HCT116 (cell line): ENCODE results near the gene EFHD1. TPM values are rescaled to one million over a fixed set of nuclear protein-coding genes. Genes with fewer than 3 reads are reported as not detected.

ENCODE experiments used
- ATAC-seq: fragments of 200-7000 bp; cut with Tn5 transposase; 2 replicates; pipeline ENCODE4 v1.9.1; 2020; ENCODE audit warnings: mild to moderate bottlenecking, moderate library complexity
- BruUV-seq: library from RNA; stranded (reverse); fragments of 400-500 nt; replicated peaks from 2 replicates; lab custom pipeline; 2021; lab: Mats Ljungman, UMichigan
- CTCF ChIA-PET: fragments of 300-600 bp; sonication (Branson Sonifier 250); formaldehyde crosslinking; loops from one replicate; lab custom pipeline; 2021; ENCODE audit warnings: antibody characterized with exemption; lab: Charles Lee
- POLR2A ChIA-PET: fragments of 300-600, 350-600 bp; sonication (Branson Sonifier 250); formaldehyde crosslinking; loops from one replicate; lab custom pipeline; 2021; ENCODE audit warnings: antibody characterized with exemption; lab: Charles Lee
- RAD21 ChIA-PET, 2 experiments: fragments of 300-600 bp; sonication (Branson Sonifier 250); formaldehyde crosslinking; loops; one replicate each; lab custom pipeline; 2023; ENCODE audit warnings: low total read pairs in 2 of 2; ENCODE audit not compliant: uncharacterized antibody in 2 of 2, unreplicated experiment in 2 of 2, low non-redundant PET in 1 of 2; lab: Charles Lee
- DNase-seq: peaks from one replicate; pipeline ENCODE4 v3.0.0-alpha.2; 2010; ENCODE audit warnings: low read depth, low spot score
- H2AFZ ChIP-seq: fragments of 200-600 bp; shearing (Covaris generic), sonication (generic); 2 replicates; pipeline ENCODE4 v1.6.1; 2017; ENCODE audit warnings: low read depth, mixed run types, mixed read lengths, antibody characterized with exemption, low read length; ENCODE audit not compliant: poor library complexity, severe bottlenecking
- H3K27ac ChIP-seq: 2 replicates; pipeline ENCODE4 v1.5.1; 2012; ENCODE audit warnings: low read depth, low read length
- H3K27me3 ChIP-seq: fragments of 200-600 bp; sonication (generic); 2 replicates; pipeline ENCODE4 v1.6.1; 2016; ENCODE audit warnings: mixed run types, low read length, mixed read lengths; ENCODE audit not compliant: insufficient read depth
- H3K36me3 ChIP-seq, 2 experiments: fragments of 200-500 bp in 1 of 2; fragments of 200-600 bp in 1 of 2; sonication (Bioruptor generic) in 1 of 2; sonication (generic) in 1 of 2; 2 replicates each; pipeline versions ENCODE4 v1.5.1 to v1.6.1; 2014 to 2016; ENCODE audit warnings: low read length in 2 of 2, inconsistent platforms in 1 of 2, mixed read lengths in 1 of 2, mixed run types in 1 of 2; ENCODE audit not compliant: insufficient read depth in 2 of 2, control insufficient read depth in 1 of 2
- H3K4me1 ChIP-seq, 2 experiments: fragments of 200-600 bp in 1 of 2; sonication (generic) in 1 of 2; 2 replicates each; pipeline versions ENCODE4 v1.5.1 to v1.6.1; 2012 to 2017; ENCODE audit warnings: low read length in 2 of 2, inconsistent platforms in 1 of 2, mild to moderate bottlenecking in 1 of 2, mixed read lengths in 1 of 2, mixed run types in 1 of 2, moderate library complexity in 1 of 2; ENCODE audit not compliant: insufficient read depth in 2 of 2, control insufficient read depth in 1 of 2
- H3K4me2 ChIP-seq: fragments of 200-600 bp; sonication (generic); 2 replicates; pipeline ENCODE4 v1.6.1; 2017; ENCODE audit warnings: mixed run types, low read length, mixed read lengths
- H3K4me3 ChIP-seq, 2 experiments: fragments of 200-600 bp in 1 of 2; sonication (generic) in 1 of 2; replicated peaks in 1 of 2; 2 replicates each; pipeline ENCODE4 v1.5.1; 2011 to 2016; ENCODE audit warnings: low read length in 2 of 2, control low read depth in 1 of 2, low read depth in 1 of 2, mild to moderate bottlenecking in 1 of 2, mixed read lengths in 1 of 2, mixed run types in 1 of 2
- H3K79me2 ChIP-seq: fragments of 200-600 bp; sonication (generic); 2 replicates; pipeline ENCODE4 v1.6.1; 2017; ENCODE audit warnings: mild to moderate bottlenecking, mixed run types, low read length, moderate library complexity, mixed read lengths; ENCODE audit not compliant: insufficient read depth
- H3K9ac ChIP-seq: fragments of 200-600 bp; sonication (generic); 2 replicates; pipeline ENCODE4 v1.6.1; 2016; ENCODE audit warnings: low read length, mixed read lengths
- H3K9me2 ChIP-seq: fragments of 200-600 bp; sonication (generic), shearing (Covaris generic); 2 replicates; pipeline ENCODE4 v1.6.1; 2017; ENCODE audit warnings: mixed run types, mild to moderate bottlenecking, moderate library complexity; ENCODE audit not compliant: insufficient read depth
- H3K9me3 ChIP-seq, 2 experiments: fragments of 200-500 bp in 1 of 2; fragments of 200-600 bp in 1 of 2; sonication (Bioruptor generic) in 1 of 2; sonication (generic) in 1 of 2; 2 replicates each; pipeline ENCODE4 v1.6.1; 2014 to 2017; ENCODE audit warnings: low read length in 2 of 2, mixed read lengths in 2 of 2, inconsistent platforms in 1 of 2, low read depth in 1 of 2, mild to moderate bottlenecking in 1 of 2, mixed run types in 1 of 2, moderate library complexity in 1 of 2; ENCODE audit not compliant: control insufficient read depth in 1 of 2, insufficient read depth in 1 of 2
- H4K20me1 ChIP-seq: fragments of 200-600 bp; sonication (generic), shearing (Covaris generic); 2 replicates; pipeline ENCODE4 v1.6.1; 2017; ENCODE audit warnings: mixed run types, mild to moderate bottlenecking, moderate library complexity; ENCODE audit not compliant: insufficient read depth
- CBX3 ChIP-seq: IDR thresholded peaks from 2 replicates; pipeline ENCODE4 v1.6.1; 2012; ENCODE audit warnings: low read depth
- EGR1 ChIP-seq: IDR thresholded peaks from 2 replicates; pipeline ENCODE4 v1.6.1; 2012; ENCODE audit warnings: low read depth
- ELF1 ChIP-seq: IDR thresholded peaks from 2 replicates; pipeline ENCODE4 v1.6.1; 2012; ENCODE audit warnings: low read depth, borderline replicate concordance
- EZH2 ChIP-seq: fragments of 200-600 bp; sonication (generic); IDR thresholded peaks from 2 replicates; pipeline ENCODE4 v1.6.1; 2017; ENCODE audit warnings: antibody characterized with exemption, mixed run types
- MAX ChIP-seq: IDR thresholded peaks from 2 replicates; pipeline ENCODE4 v1.6.1; 2012
- POLR2AphosphoS5 ChIP-seq: IDR thresholded peaks from 2 replicates; pipeline ENCODE4 v1.6.1; 2011; ENCODE audit warnings: mild to moderate bottlenecking, low read depth, low read length, moderate library complexity
- SRF ChIP-seq: IDR thresholded peaks from 2 replicates; pipeline ENCODE4 v1.6.1; 2012; ENCODE audit warnings: low read depth
- TCF7L2 ChIP-seq: IDR thresholded peaks from 2 replicates; pipeline ENCODE4 v1.7.0; 2011; ENCODE audit warnings: borderline replicate concordance, inconsistent platforms; ENCODE audit not compliant: insufficient read depth, insufficient read length; ENCODE audit errors: extremely low read depth
- YY1 ChIP-seq: IDR thresholded peaks from 2 replicates; pipeline ENCODE4 v1.6.1; 2011; ENCODE audit warnings: low read length, low read depth, moderate library complexity, mild to moderate bottlenecking; ENCODE audit not compliant: insufficient replicate concordance; ENCODE audit errors: extremely low read depth
- intact Hi-C: fragments of 100-400 bp; cut with micrococcal nuclease; formaldehyde crosslinking; loops from 2 replicates; pipeline ENCODE4 v1.10.0; 2022
- total RNA-seq: library from RNA; stranded (reverse); gene quantifications from one replicate; pipeline ENCODE4 v1.2.1, GENCODE V29; 2021; ENCODE audit not compliant: unreplicated experiment

EFHD1 gene
- total RNA-seq, 1 experiment from 2014 or later = 0.52 TPM

GRCh38 chr2:232693344-232693743 is 59.9 kb downstream of the EFHD1 start:
- Histone ChIP-seq H3K27me3 (no peaks in the 10 kb centered on the region), H3K4me2 (no peak overlapping the region), H3K4me3 (no peak overlapping the region), H3K36me3 (no peaks in the 10 kb centered on the region), H3K9ac (no peak overlapping the region), H3K9me3 (no peaks in the 10 kb centered on the region), H3K9me2 (no peaks in the 10 kb centered on the region), H4K20me1 (no peaks in the 10 kb centered on the region), H3K4me1 (peaks cover 8 to 10% of the 10 kb centered on the region in 2 experiments), H2AFZ (no peak overlapping the region), H3K27ac (no peak overlapping the region), H3K79me2 (peaks cover 12% of the 10 kb centered on the region)
- TF ChIP-seq EGR1 = no peak
- intact Hi-C loops = no loop called here
- RAD21 ChIA-PET = no interaction called here
- ATAC-seq (no peak), DNase-seq (no peak)
- CTCF ChIA-PET = no interaction called here
- BruUV-seq = no TSS peak
- POLR2A ChIA-PET = no interaction called here

- Histone ChIP-seq H3K27ac (peak overlapping the region; percentile 65; the same call in 1 of the 2 replicates), H3K36me3 (peaks cover 0 to 3% of the 10 kb centered on the region in 2 experiments; a peak in 1 of 4 replicates), H3K79me2 (peaks cover 45% of the 10 kb centered on the region), H3K4me3 (peak overlapping the region; percentile 21 to 95; a peak in 3 of 4 replicates), H3K9me2 (no peaks in the 10 kb centered on the region), H4K20me1 (no peaks in the 10 kb centered on the region), H3K9ac (peak overlapping the region; percentile 93), H2AFZ (peak overlapping the region; percentile 69), H3K27me3 (no peaks in the 10 kb centered on the region), H3K4me1 (peaks cover 18 to 21% of the 10 kb centered on the region in 2 experiments), H3K4me2 (peak overlapping the region; percentile 73), H3K9me3 (no peaks in the 10 kb centered on the region)
- ChIA-PET RAD21 (no interaction called here), CTCF (no interaction called here), POLR2A (no interaction called here)
- ATAC-seq (no peak), DNase-seq (no peak)
- intact Hi-C loops = no loop called here
- TF ChIP-seq EGR1 (no peak), SRF (no peak), YY1 (no peak), EZH2 (no peak), CBX3 (no peak), POLR2AphosphoS5 (no peak), MAX (no peak), ELF1 (no peak), TCF7L2 (no peak)
- BruUV-seq = TSS peak; percentile 77
Observed at GRCh38 chr2:232696609-232697058, 63.2 kb downstream of the EFHD1 start.
